Duodenal mucosa (tissue), 2 donors: ENCODE results near the gene PRDM5.

ENCODE experiments used
- H3K27ac ChIP-seq: one replicate; pipeline ENCODE4 v1.7.0; 2013; ENCODE audit warnings: low read depth, low read length
- H3K27me3 ChIP-seq, 2 donors: one replicate each; pipeline ENCODE4 v1.7.0; 2013; ENCODE audit warnings: low read length in 2 of 2, control low read depth in 1 of 2; ENCODE audit not compliant: insufficient read depth in 2 of 2, control insufficient read depth in 1 of 2
- H3K36me3 ChIP-seq, 2 donors: one replicate each; pipeline ENCODE4 v1.7.0; 2013; ENCODE audit warnings: low read length in 2 of 2, control low read depth in 1 of 2; ENCODE audit not compliant: insufficient read depth in 2 of 2, control insufficient read depth in 1 of 2
- H3K4me1 ChIP-seq, 2 donors: one replicate each; pipeline ENCODE4 v1.7.0; 2013; ENCODE audit warnings: low read length in 2 of 2, control low read depth in 1 of 2; ENCODE audit not compliant: insufficient read depth in 2 of 2, control insufficient read depth in 1 of 2
- H3K4me3 ChIP-seq, 2 donors: one replicate each; pipeline ENCODE4 v1.7.0; 2013; ENCODE audit warnings: low read length in 2 of 2, low read depth in 1 of 2
- H3K9ac ChIP-seq, 2 donors: one replicate each; pipeline ENCODE4 v1.7.0; 2013; ENCODE audit warnings: low read length in 2 of 2, low read depth in 1 of 2
- H3K9me3 ChIP-seq, 2 donors: one replicate each; pipeline ENCODE4 v1.7.0; 2013; ENCODE audit warnings: low read length in 2 of 2, control low read depth in 1 of 2; ENCODE audit not compliant: control insufficient read depth in 1 of 2

The PRDM5 gene

DNA sequence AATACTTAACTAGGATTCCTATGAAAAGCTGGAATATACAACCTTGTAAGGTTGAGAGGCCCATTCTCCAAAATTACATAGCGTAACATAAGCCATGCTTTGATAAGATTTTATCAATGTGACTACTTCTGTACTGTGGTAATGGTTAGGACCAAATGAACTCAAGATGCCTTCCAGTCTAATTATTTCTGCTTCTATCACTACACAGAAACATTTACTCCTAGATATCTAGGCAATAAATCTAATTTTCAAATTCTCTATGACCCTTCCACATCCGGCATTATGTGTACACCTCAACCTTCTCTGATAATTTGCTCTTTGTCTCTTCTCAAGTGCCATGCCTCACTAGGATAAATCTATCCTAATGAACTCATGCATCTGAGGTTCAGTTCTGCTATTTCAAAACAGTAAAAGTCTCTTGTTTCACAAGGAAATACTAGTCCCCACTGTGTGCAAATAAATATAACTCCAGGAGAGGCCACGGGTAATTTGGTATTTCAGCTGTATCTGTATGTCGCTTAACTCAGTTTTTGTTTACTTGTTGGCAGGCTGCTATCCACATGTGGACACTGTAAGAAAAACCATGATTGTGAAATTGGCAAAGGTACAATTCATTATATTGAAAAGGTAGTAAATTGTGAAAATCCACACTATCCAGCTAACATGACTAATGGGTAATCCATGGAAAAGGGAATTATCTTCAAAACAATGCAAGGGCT is 93.3 kb downstream of the PRDM5 start:
- no peak overlapping the region for H3K4me3 ChIP-seq
- H3K9ac ChIP-seq: no peak overlapping the region
- no peaks in the 10 kb centered on the region for H3K4me1 ChIP-seq
- no peak overlapping the region for H3K27ac ChIP-seq
- H3K27me3 ChIP-seq: no peaks in the 10 kb centered on the region
- H3K36me3 ChIP-seq: no peaks in the 10 kb centered on the region
- H3K9me3 ChIP-seq: peaks cover 0 to 3% of the 10 kb centered on the region in 2 donors

GRCh38 chr4:120826853-120827252 is 95.7 kb downstream of the PRDM5 start:
- H3K27ac ChIP-seq: no peak overlapping the region
- no peaks in the 10 kb centered on the region for H3K27me3 ChIP-seq
- no peaks in the 10 kb centered on the region for H3K36me3 ChIP-seq
- no peaks in the 10 kb centered on the region for H3K9me3 ChIP-seq
- no peaks in the 10 kb centered on the region for H3K4me1 ChIP-seq
- no peak overlapping the region for H3K4me3 ChIP-seq
- no peak overlapping the region for H3K9ac ChIP-seq

DNA sequence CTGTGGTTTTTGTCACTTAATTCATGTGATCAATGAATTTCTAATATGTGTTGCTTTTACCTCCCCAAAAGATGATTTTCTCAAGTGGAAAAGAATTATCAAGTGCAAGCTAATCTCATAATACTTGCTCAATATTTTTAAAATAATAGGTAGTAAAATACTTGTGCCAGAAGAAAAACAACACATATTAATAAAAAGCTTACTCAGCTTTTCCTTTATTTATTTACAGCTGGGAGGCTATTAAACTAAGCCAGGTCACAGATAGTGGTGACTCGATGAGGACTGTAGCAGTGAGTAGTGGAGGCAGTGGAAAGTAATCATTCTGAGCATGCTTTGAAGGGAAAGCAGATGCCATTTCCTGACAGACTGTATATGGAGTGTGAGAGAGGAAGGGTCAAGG is 96.1 kb downstream of the PRDM5 start:
- Histone ChIP-seq H3K27me3 (no peaks in the 10 kb centered on the region), H3K9me3 (no peaks in the 10 kb centered on the region), H3K4me3 (no peak overlapping the region), H3K27ac (no peak overlapping the region), H3K36me3 (no peaks in the 10 kb centered on the region), H3K9ac (no peak overlapping the region), H3K4me1 (no peaks in the 10 kb centered on the region)

DNA sequence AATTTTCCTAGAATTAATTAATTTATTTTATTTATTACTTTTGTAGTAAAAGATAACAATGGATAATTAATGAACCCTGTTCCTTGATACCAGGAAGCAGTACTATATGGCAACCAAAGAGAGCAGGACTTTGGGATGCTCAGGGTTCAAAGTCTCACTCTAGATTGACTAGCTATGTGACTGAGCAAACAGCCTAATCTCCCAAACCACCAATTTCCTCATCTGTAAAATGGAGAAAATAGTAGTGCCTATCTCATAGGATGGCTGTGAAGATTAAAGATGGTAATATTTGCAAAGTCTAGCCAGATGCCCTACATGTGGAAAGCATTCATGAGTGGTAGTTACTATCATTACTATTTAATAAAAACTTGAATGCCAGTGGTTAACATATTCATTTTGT is 97.6 kb downstream of the PRDM5 start:
- Histone ChIP-seq H3K9ac (no peak overlapping the region), H3K4me1 (no peaks in the 10 kb centered on the region)

DNA sequence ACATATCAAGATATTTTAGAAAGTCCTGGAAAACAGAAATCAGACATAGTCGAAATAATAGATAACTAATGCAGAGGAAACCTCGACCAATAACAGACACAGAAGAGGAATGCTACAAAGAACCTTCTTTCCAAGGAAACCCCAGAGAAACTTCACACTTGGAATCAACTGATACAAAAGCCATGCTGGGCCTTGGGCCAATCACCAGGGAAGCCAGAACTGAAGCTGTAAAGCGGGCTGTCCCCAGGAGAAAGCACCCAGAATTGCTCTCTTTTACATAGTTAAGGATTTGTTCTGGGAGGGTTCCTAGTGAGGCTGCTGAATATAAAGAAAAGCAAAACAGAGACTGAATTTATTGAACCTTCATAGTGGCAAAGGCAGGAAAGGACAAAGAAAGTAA is 100.5 kb downstream of the PRDM5 start:
- no peaks in the 10 kb centered on the region for H3K9me3 ChIP-seq
- H3K4me3 ChIP-seq: no peak overlapping the region
- H3K9ac ChIP-seq: no peak overlapping the region
- no peaks in the 10 kb centered on the region for H3K4me1 ChIP-seq
- H3K27ac ChIP-seq: no peak overlapping the region
- H3K27me3 ChIP-seq: no peaks in the 10 kb centered on the region
- H3K36me3 ChIP-seq: no peaks in the 10 kb centered on the region

More for the DNA sequence above, 97.6 kb downstream of the PRDM5 start:
- Histone ChIP-seq H3K9me3 (no peaks in the 10 kb centered on the region), H3K27me3 (no peaks in the 10 kb centered on the region), H3K27ac (no peak overlapping the region), H3K36me3 (no peaks in the 10 kb centered on the region), H3K4me3 (no peak overlapping the region)

- H3K36me3 ChIP-seq: no peaks in the 10 kb centered on the region
- H3K4me1 ChIP-seq: no peaks in the 10 kb centered on the region
- H3K9ac ChIP-seq: no peak overlapping the region
- no peaks in the 10 kb centered on the region for H3K27me3 ChIP-seq
- no peak overlapping the region for H3K27ac ChIP-seq
- H3K4me3 ChIP-seq: no peak overlapping the region
- no peaks in the 10 kb centered on the region for H3K9me3 ChIP-seq
Measured at GRCh38 chr4:120821029-120821428, 101.5 kb downstream of the PRDM5 start.

- no peaks in the 10 kb centered on the region for H3K9me3 ChIP-seq
- H3K4me1 ChIP-seq: no peaks in the 10 kb centered on the region
- no peaks in the 10 kb centered on the region for H3K27me3 ChIP-seq
- H3K36me3 ChIP-seq: no peaks in the 10 kb centered on the region
- no peak overlapping the region for H3K4me3 ChIP-seq
- H3K27ac ChIP-seq: no peak overlapping the region
- H3K9ac ChIP-seq: no peak overlapping the region
Measured at GRCh38 chr4:120819805-120820437, 102.6 kb downstream of the PRDM5 start.

DNA sequence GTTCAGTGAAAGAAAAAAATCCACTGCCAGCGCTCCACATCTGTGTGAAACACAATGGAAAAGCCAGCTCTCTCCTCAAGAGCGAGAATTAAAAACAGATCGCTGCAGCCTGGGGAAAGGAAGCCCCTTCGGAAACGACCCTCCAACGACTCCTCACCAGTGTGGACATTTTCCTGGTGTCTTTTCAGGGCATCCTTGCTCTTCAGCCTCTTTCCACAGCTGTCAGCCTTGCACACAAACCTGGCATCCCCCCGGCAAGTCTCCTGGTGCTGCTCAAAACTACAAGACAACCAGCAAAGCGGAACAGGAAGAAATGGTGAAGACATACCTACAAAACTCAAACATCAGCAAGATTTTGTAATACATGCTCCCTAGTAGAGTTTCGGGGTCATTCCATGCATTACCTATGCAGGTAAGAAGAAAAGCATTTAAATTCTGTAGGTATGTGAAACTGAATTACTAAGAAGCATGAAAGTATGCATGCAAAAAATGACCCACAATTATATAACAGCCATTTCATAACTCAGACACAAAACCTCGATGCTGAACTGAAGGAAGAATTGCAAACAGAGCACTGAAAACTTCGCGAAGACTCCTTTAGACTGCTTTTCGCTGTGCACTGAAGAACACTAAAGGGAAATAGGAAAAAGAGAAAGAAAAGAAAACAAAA is 106.1 kb downstream of the PRDM5 start:
- Histone ChIP-seq H3K27ac (no peak overlapping the region), H3K9me3 (no peaks in the 10 kb centered on the region), H3K27me3 (no peaks in the 10 kb centered on the region), H3K4me1 (no peaks in the 10 kb centered on the region), H3K4me3 (no peak overlapping the region), H3K36me3 (no peaks in the 10 kb centered on the region), H3K9ac (no peak overlapping the region)

DNA sequence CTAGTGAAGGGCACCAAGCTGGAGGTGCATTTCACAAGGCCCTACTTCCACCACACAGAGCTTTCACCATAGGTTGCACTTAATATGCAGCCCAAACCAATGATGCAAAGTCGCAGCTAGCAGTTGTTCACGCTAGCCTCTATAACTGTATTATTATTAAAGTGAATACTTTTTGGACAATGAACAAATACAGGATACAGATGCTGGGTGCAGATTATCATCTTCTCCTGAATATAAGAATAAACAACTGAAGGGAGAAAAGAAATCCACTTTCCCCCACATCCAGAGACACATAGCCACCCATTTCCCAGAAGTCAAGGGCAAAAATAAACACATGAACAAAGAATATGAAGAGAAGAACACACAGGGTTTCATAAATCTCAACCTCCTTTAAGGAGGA is 107.2 kb downstream of the PRDM5 start:
- Histone ChIP-seq H3K9me3 (no peaks in the 10 kb centered on the region), H3K9ac (no peak overlapping the region), H3K27ac (no peak overlapping the region), H3K4me3 (no peak overlapping the region), H3K27me3 (no peaks in the 10 kb centered on the region), H3K36me3 (no peaks in the 10 kb centered on the region), H3K4me1 (no peaks in the 10 kb centered on the region)

GRCh38 chr4:120814886-120815285 is 107.6 kb downstream of the PRDM5 start:
- no peaks in the 10 kb centered on the region for H3K9me3 ChIP-seq
- no peaks in the 10 kb centered on the region for H3K36me3 ChIP-seq
- no peaks in the 10 kb centered on the region for H3K4me1 ChIP-seq
- H3K27me3 ChIP-seq: no peaks in the 10 kb centered on the region
- H3K9ac ChIP-seq: no peak overlapping the region
- H3K27ac ChIP-seq: no peak overlapping the region
- H3K4me3 ChIP-seq: no peak overlapping the region
